ENCODE measurements around the gene CHRNA9. TPM values are rescaled to one million over a fixed set of nuclear protein-coding genes. Genes with fewer than 3 reads are reported as not detected.

Gene CHRNA9
- total RNA-seq, 1 experiment from 2014 or later: 2.0 TPM

DNA sequence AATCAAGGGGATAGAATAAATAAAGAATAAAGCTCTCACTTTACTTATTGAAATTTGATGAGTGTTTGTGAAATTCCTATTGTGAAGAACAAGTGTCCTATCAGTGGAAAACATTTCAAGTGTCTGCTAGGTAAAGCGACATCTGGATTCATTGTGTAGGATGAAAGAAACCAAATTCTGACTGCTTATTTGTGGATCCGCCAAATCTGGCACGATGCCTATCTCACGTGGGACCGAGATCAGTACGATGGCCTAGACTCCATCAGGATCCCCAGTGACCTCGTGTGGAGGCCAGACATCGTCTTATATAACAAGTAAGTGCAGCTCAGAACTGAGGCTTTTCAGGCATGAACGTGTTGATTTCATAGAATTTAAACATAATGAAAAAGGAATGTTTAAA, 1.9 kb downstream of the CHRNA9 start:
- peaks cover 40% of the 10 kb centered on the region for H3K4me1 Mint-ChIP-seq (ENCODE audit: insufficient read depth, unreplicated experiment)
- ChIA-PET CTCF (interaction anchor here (6.5 kb wide), 1 partner anchor 20 kb away, joined by 29 read pairs; no protein-coding TSS in a partner anchor), POLR2A (interaction anchor here (0.7 to 0.9 kb wide), 3 partner anchors 11 to 300 kb away, joined by 3 read pairs; no protein-coding TSS in a partner anchor)
- intact Hi-C loops (cut with micrococcal nuclease): no loop called here
- H3K27ac Mint-ChIP-seq (ENCODE audit: low read depth, unreplicated experiment): no peak overlapping the region
- H3K27me3 Mint-ChIP-seq (ENCODE audit: insufficient read depth, unreplicated experiment): no peaks in the 10 kb centered on the region
- H3K36me3 Mint-ChIP-seq (ENCODE audit: insufficient read depth, unreplicated experiment): no peaks in the 10 kb centered on the region
- no peaks in the 10 kb centered on the region for H3K9me3 Mint-ChIP-seq (ENCODE audit: unreplicated experiment)
- TF ChIP-seq, protein P1, sequence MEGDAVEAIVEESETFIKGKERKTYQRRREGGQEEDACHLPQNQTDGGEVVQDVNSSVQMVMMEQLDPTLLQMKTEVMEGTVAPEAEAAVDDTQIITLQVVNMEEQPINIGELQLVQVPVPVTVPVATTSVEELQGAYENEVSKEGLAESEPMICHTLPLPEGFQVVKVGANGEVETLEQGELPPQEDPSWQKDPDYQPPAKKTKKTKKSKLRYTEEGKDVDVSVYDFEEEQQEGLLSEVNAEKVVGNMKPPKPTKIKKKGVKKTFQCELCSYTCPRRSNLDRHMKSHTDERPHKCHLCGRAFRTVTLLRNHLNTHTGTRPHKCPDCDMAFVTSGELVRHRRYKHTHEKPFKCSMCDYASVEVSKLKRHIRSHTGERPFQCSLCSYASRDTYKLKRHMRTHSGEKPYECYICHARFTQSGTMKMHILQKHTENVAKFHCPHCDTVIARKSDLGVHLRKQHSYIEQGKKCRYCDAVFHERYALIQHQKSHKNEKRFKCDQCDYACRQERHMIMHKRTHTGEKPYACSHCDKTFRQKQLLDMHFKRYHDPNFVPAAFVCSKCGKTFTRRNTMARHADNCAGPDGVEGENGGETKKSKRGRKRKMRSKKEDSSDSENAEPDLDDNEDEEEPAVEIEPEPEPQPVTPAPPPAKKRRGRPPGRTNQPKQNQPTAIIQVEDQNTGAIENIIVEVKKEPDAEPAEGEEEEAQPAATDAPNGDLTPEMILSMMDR (IDR thresholded peaks at IDR 0.05; ENCODE audit: unreplicated experiment): no peak
- no TSS peak for BruUV-seq (replicated peaks)
- DNase-seq (ENCODE audit: unreplicated experiment): no peak
- H3K4me3 Mint-ChIP-seq (ENCODE audit: unreplicated experiment): no peak overlapping the region

DNA sequence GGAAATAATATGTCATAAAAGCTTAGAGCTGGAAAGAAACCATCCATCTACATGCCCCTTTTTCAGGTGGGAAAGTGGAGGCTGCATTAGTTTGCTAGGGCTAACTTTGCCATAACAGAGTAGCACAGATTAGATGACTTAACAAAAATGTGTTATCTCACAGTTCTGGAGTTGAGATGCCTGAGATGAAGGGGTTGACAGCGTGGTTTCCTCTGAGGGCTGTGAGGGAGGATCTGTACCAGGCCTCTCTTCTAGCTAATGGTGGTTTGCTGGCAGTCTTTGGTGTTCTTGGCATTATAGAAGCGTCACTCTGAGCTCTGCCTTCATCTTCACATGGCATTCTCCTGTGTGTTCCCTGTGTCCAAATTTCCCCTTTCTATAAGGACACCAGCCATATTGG, 2.4 kb downstream of the CHRNA9 start:
- intact Hi-C loops (cut with micrococcal nuclease): no loop called here
- DNase-seq (ENCODE audit: unreplicated experiment): no peak
- TF ChIP-seq, protein P1 (IDR thresholded peaks at IDR 0.05; ENCODE audit: unreplicated experiment): no peak
- no peaks in the 10 kb centered on the region for H3K27me3 Mint-ChIP-seq (ENCODE audit: insufficient read depth, unreplicated experiment)
- POLR2A ChIA-PET: interaction anchor here (0.7 to 0.9 kb wide), 3 partner anchors 12 to 301 kb away, joined by 3 read pairs; no protein-coding TSS in a partner anchor
- CTCF ChIA-PET: interaction anchor here (1.2 to 6.5 kb wide), 3 partner anchors 12 to 20 kb away, joined by 3 to 29 read pairs (median 6); no protein-coding TSS in a partner anchor
- H3K9me3 Mint-ChIP-seq (ENCODE audit: unreplicated experiment): no peaks in the 10 kb centered on the region
- peaks cover 40% of the 10 kb centered on the region for H3K4me1 Mint-ChIP-seq (ENCODE audit: insufficient read depth, unreplicated experiment)
- no peak overlapping the region for H3K27ac Mint-ChIP-seq (ENCODE audit: low read depth, unreplicated experiment)
- H3K4me3 Mint-ChIP-seq (ENCODE audit: unreplicated experiment): no peak overlapping the region
- no TSS peak for BruUV-seq (replicated peaks)
- no peaks in the 10 kb centered on the region for H3K36me3 Mint-ChIP-seq (ENCODE audit: insufficient read depth, unreplicated experiment)

DNA sequence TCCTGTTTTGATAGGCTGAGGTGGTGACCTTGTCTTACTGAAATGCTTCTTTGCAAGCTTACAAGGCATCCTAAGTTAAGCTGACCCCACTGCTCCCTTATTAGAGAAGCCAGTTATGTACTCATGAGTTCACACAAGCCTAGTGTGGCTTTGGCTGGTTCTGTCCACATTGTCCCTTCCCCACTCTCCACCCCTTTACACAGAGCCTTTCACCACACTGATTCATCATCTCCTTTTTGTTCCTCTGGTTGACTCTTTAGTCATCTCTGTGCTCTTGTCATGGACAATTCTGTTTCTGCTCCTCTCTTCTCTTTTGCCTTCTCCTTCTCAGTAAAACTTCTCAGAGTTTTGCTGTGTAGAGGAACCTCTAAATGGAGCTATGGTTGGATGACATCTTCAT, 4.9 kb downstream of the CHRNA9 start:
- intact Hi-C loops (cut with micrococcal nuclease): no loop called here
- no peak for DNase-seq (ENCODE audit: unreplicated experiment)
- Mint-ChIP-seq H3K4me3 (ENCODE audit: unreplicated experiment) (no peak overlapping the region), H3K27me3 (ENCODE audit: insufficient read depth, unreplicated experiment) (no peaks in the 10 kb centered on the region), H3K27ac (ENCODE audit: low read depth, unreplicated experiment) (no peak overlapping the region), H3K4me1 (ENCODE audit: insufficient read depth, unreplicated experiment) (peaks cover 21% of the 10 kb centered on the region), H3K9me3 (ENCODE audit: unreplicated experiment) (no peaks in the 10 kb centered on the region), H3K36me3 (ENCODE audit: insufficient read depth, unreplicated experiment) (no peaks in the 10 kb centered on the region)
- ChIA-PET CTCF (interaction anchor here (0.6 kb wide), 1 partner anchor 267 kb away, joined by 3 read pairs; no protein-coding TSS in a partner anchor), POLR2A (no interaction called here)
- BruUV-seq (replicated peaks): no TSS peak
- TF ChIP-seq, protein P1 (IDR thresholded peaks at IDR 0.05; ENCODE audit: unreplicated experiment): no peak

DNA sequence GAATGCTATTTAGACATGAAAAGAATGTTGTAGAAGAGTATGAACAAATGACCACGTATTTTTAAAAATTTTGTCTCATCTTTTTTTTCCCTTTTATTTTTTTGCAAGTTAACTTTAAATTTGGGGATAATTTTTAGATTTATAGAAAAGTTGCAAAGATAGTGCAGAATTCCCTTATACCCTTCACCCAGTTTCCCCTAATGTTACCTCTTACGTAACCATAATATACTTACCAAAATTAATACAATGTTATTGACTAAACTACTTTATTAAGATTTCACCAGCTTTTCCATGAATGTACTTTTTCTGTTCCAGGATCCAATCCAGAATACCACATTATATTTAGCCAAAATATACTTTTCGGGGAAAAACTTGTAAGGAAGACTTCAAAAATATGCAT, 12.3 kb downstream of the CHRNA9 start:
- H3K4me1 Mint-ChIP-seq (ENCODE audit: insufficient read depth, unreplicated experiment): no peaks in the 10 kb centered on the region
- no peaks in the 10 kb centered on the region for H3K27me3 Mint-ChIP-seq (ENCODE audit: insufficient read depth, unreplicated experiment)
- no peaks in the 10 kb centered on the region for H3K9me3 Mint-ChIP-seq (ENCODE audit: unreplicated experiment)
- intact Hi-C loops (cut with micrococcal nuclease): no loop called here
- no TSS peak for BruUV-seq (replicated peaks)
- ChIA-PET CTCF (interaction anchor here (0.8 kb wide), 2 partner anchors 22 to 268 kb away, joined by 3 read pairs; no protein-coding TSS in a partner anchor), POLR2A (no interaction called here)
- TF ChIP-seq, protein P1 (IDR thresholded peaks at IDR 0.05; ENCODE audit: unreplicated experiment): no peak
- no peak overlapping the region for H3K27ac Mint-ChIP-seq (ENCODE audit: low read depth, unreplicated experiment)
- H3K4me3 Mint-ChIP-seq (ENCODE audit: unreplicated experiment): no peak overlapping the region
- H3K36me3 Mint-ChIP-seq (ENCODE audit: insufficient read depth, unreplicated experiment): no peaks in the 10 kb centered on the region
- no peak for DNase-seq (ENCODE audit: unreplicated experiment)

All from MCF 10A (cell line).